Activated T-cell treated with anti-CD3 and anti-CD28 coated beads, Interleukin-2, amount 50 U/mL, for 4 hours (primary cell): ENCODE measurements around the gene SENP5. TPM values are rescaled to one million over a fixed set of nuclear protein-coding genes. Genes with fewer than 3 reads are reported as not detected.
A peak's percentile ranks its signal among the peaks of the same experiment; 100 is the strongest.

ENCODE experiments used
- ATAC-seq, 2 donors: fragments of 200-7000 bp; cut with Tn5 transposase; one replicate each; pipeline ENCODE4 v1.10.0; 2021
- DNase-seq: peaks from one replicate; pipeline ENCODE4 v3.0.0-alpha.2; 2020
- H3K27me3 Mint-ChIP-seq: one replicate; pipeline ENCODE4 v1.8.0; 2021; ENCODE audit warnings: low read depth, mixed read lengths
- H3K36me3 Mint-ChIP-seq: one replicate; pipeline ENCODE4 v1.8.0; 2022; ENCODE audit warnings: mixed read lengths; ENCODE audit not compliant: insufficient read depth
- H3K4me1 Mint-ChIP-seq: one replicate; pipeline ENCODE4 v1.8.0; 2021; ENCODE audit warnings: low read depth, mixed read lengths
- H3K4me3 Mint-ChIP-seq: one replicate; pipeline ENCODE4 v1.8.0; 2021; ENCODE audit warnings: mild to moderate bottlenecking, moderate library complexity, mixed read lengths
- H3K9me3 Mint-ChIP-seq: one replicate; pipeline ENCODE4 v1.8.0; 2021; ENCODE audit warnings: mixed read lengths
- total RNA-seq, 3 donors: library from RNA; stranded (reverse); gene quantifications; one replicate each; pipeline ENCODE4 v1.2.1, GENCODE V29; 2021

The SENP5 gene
- total RNA-seq, 3 donors from 2014 or later = 34.5 to 37.1 (median 34.7) TPM

DNA sequence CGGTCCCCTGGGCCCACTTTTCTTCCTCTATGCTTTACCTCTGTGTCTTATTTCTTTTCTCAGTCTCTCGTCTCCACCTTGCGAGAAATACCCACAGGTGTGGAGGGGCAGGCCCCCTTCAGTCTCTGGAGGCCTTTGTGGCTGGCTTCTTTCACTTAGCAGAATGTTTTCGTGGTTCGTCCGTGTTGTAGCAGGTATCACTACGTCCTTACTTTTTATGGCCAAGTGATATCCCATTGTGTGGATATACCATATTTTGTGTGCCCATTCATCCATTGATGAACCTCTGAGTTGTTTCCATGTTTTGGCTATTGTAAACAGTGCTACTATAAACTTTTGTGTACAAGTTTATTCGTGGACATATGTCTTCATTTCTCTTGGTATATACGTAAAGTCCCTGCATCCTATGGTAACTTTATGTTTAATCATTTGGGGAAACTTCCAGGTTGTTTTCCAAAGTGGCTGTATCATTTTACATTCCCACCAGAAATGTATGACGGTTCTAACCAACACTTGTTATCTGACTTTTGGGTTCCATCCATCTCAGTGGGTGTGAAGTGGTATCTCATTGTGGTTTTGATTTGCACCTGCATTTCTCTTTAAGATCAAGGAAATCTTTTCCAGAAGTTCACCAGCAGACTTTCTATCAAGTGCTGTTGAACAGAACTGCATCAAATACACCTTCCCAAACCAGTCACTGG lies 95.4 kb downstream of the SENP5 start:
- no peaks in the 10 kb centered on the region for H3K36me3 Mint-ChIP-seq

DNA sequence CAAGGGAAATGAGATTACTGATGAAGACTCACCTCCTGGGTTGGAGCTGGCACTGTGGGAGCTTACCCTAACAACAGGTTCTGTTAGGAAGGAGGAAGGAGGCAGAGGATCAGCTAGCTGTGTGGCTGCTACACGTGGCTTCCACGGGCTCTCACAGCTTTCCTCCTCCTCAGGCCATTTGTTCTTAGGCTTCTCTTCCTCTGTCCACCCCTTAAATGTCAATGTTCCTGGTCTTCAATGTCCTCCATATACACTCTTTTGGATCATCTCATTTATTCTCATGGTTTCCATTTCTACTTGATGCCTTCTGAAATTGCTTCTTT lies 95.9 kb downstream of the SENP5 start:
- Mint-ChIP-seq H3K27me3 (peaks cover 7% of the 10 kb centered on the region), H3K4me3 (no peak overlapping the region), H3K4me1 (peaks cover 2% of the 10 kb centered on the region), H3K36me3 (no peaks in the 10 kb centered on the region), H3K9me3 (no peaks in the 10 kb centered on the region)
- ATAC-seq = no peak
- no peak for DNase-seq

More for the DNA sequence above, 95.4 kb downstream of the SENP5 start:
- DNase-seq (no peak), ATAC-seq (no peak)
- Mint-ChIP-seq H3K4me1 (peaks cover 2% of the 10 kb centered on the region), H3K27me3 (peaks cover 7% of the 10 kb centered on the region), H3K4me3 (no peak overlapping the region), H3K9me3 (no peaks in the 10 kb centered on the region)

GRCh38 chr3:196965112-196965803 lies 97.5 kb downstream of the SENP5 start:
- ATAC-seq (no peak), DNase-seq (no peak)
- Mint-ChIP-seq H3K4me1 (peaks cover 4% of the 10 kb centered on the region), H3K4me3 (no peak overlapping the region), H3K36me3 (no peaks in the 10 kb centered on the region), H3K27me3 (peaks cover 9% of the 10 kb centered on the region), H3K9me3 (no peaks in the 10 kb centered on the region)

DNA sequence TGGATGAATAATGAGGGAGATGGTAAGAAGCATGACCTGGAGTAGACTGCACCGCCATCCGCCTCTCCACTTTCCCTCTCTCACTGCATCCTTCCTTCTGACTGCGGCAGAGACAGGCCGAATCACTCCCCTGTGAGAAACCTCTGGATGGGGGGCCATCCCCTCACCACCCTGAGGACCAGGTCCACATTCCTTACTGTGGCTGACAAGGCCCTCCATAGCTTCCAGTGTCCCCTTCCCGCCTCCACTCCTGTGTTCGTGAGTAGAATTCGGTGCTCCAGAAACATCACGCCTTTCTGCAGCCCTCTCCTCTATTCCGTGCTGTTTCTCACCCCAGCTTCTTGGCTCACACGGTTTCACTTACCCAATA lies 98.1 kb downstream of the SENP5 start:
- peaks cover 14% of the 10 kb centered on the region for H3K27me3 Mint-ChIP-seq
- H3K9me3 Mint-ChIP-seq = no peaks in the 10 kb centered on the region
- H3K36me3 Mint-ChIP-seq = no peaks in the 10 kb centered on the region
- H3K4me3 Mint-ChIP-seq = no peak overlapping the region
- peaks cover 7% of the 10 kb centered on the region for H3K4me1 Mint-ChIP-seq
- ATAC-seq (no peak), DNase-seq (no peak)

- Mint-ChIP-seq H3K4me3 (peak overlapping the region; percentile 43), H3K36me3 (no peaks in the 10 kb centered on the region), H3K9me3 (no peaks in the 10 kb centered on the region), H3K4me1 (peaks cover 7% of the 10 kb centered on the region), H3K27me3 (peaks cover 14% of the 10 kb centered on the region)
- ATAC-seq (no peak), DNase-seq (no peak)
Measured at GRCh38 chr3:196966526-196967401, 99.0 kb downstream of the SENP5 start.

GRCh38 chr3:196967412-196968232 lies 99.9 kb downstream of the SENP5 start:
- DNase-seq (no peak), ATAC-seq (no peak)
- Mint-ChIP-seq H3K27me3 (peaks cover 14% of the 10 kb centered on the region), H3K4me1 (peaks cover 7% of the 10 kb centered on the region), H3K9me3 (no peaks in the 10 kb centered on the region), H3K4me3 (peak overlapping the region; percentile 72), H3K36me3 (no peaks in the 10 kb centered on the region)

GRCh38 chr3:196968233-196969133 lies 100.8 kb downstream of the SENP5 start, which contains the start of gene PIGZ:
Gene PIGZ (minus strand): TSS chr3:196968833. CDS start chr3:196952031, 16,802 bp downstream.
- Mint-ChIP-seq H3K4me3 (peak within 1 kb of the TSS; percentile 78), H3K4me1 (peaks cover 7% of the 10 kb centered on the region), H3K36me3 (no peaks in the 10 kb centered on the region), H3K9me3 (no peaks in the 10 kb centered on the region), H3K27me3 (peaks cover 14% of the 10 kb centered on the region)
- ATAC-seq (peak; percentile 80 to 81), DNase-seq (peak; percentile 24)

GRCh38 chr3:196969134-196969659 lies 101.5 kb downstream of the SENP5 start:
- Mint-ChIP-seq H3K4me1 (peaks cover 7% of the 10 kb centered on the region), H3K4me3 (peak overlapping the region; percentile 78), H3K27me3 (peaks cover 14% of the 10 kb centered on the region), H3K36me3 (no peaks in the 10 kb centered on the region), H3K9me3 (no peaks in the 10 kb centered on the region)
- peak; percentile 22 for DNase-seq
- peak; percentile 61 to 64 for ATAC-seq

GRCh38 chr3:196969660-196970546 lies 102.2 kb downstream of the SENP5 start:
- Mint-ChIP-seq H3K36me3 (no peaks in the 10 kb centered on the region), H3K27me3 (peaks cover 14% of the 10 kb centered on the region), H3K4me1 (peaks cover 7% of the 10 kb centered on the region), H3K4me3 (peak overlapping the region; percentile 78), H3K9me3 (no peaks in the 10 kb centered on the region)
- DNase-seq = peak; percentile 63
- peak; percentile 80 to 81 for ATAC-seq

DNA sequence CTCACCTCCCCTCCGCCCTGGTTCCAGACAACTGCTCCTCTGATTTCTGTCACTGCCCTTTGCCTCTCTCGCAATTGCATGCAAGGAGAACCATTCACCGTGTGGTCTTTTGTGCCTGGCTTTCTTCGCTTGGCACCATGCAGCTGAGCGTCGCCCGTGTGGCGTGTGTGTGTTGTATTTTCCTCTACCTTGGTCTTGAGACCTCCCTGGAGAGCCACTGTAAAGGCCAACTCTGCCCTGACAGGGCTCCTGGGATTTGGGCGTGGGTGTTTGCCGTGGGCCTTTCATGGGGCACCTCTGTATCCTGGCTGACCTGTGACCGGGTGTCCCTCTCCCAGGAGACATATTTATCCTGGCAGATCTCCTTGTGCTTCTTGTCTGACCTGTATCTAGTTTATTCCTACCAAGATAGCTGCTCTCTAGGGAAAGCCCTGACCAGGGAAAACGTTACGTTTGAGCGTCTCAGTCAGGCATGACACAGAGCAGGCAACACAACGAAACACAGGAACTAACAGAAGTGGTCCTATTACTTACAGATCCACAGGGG lies 102.9 kb downstream of the SENP5 start:
- Mint-ChIP-seq H3K27me3 (peaks cover 14% of the 10 kb centered on the region), H3K9me3 (no peaks in the 10 kb centered on the region), H3K36me3 (no peaks in the 10 kb centered on the region), H3K4me1 (peaks cover 7% of the 10 kb centered on the region), H3K4me3 (peak overlapping the region; percentile 78)
- DNase-seq = no peak
- ATAC-seq = no peak

- ATAC-seq = no peak
- Mint-ChIP-seq H3K36me3 (no peaks in the 10 kb centered on the region), H3K9me3 (no peaks in the 10 kb centered on the region)
Measured at GRCh38 chr3:196971094-196971698, 103.5 kb downstream of the SENP5 start.

GRCh38 chr3:196974661-196975060 lies 106.9 kb downstream of the SENP5 start:
- DNase-seq (no peak), ATAC-seq (no peak)
- Mint-ChIP-seq H3K4me1 (peaks cover 8% of the 10 kb centered on the region), H3K27me3 (peaks cover 6% of the 10 kb centered on the region), H3K4me3 (no peak overlapping the region), H3K9me3 (no peaks in the 10 kb centered on the region), H3K36me3 (no peaks in the 10 kb centered on the region)

More at GRCh38 chr3:196971094-196971698, 103.5 kb downstream of the SENP5 start:
- H3K4me1 Mint-ChIP-seq = peaks cover 7% of the 10 kb centered on the region
- peak overlapping the region; percentile 26 for H3K4me3 Mint-ChIP-seq
- no peak for DNase-seq
- H3K27me3 Mint-ChIP-seq = peaks cover 14% of the 10 kb centered on the region
